ENCODE measurements around the gene PFKFB1. TPM values are rescaled to one million over a fixed set of nuclear protein-coding genes. Genes with fewer than 3 reads are reported as not detected.

The PFKFB1 gene
- total RNA-seq, 1 donor from 2014 or later = 0.12 TPM

GRCh38 chrX:54922547-54922946 is 71.4 kb downstream of the PFKFB1 start:
- no peak for DNase-seq (ENCODE audit: low spot score)

- DNase-seq (ENCODE audit: low spot score) = peak; percentile 43
These were observed 72.5 kb downstream of the PFKFB1 start for GRCh38 chrX:54921427-54922021.

- DNase-seq (ENCODE audit: low spot score) = no peak
These were observed 73.2 kb downstream of the PFKFB1 start, which contains the start of gene TRO for GRCh38 chrX:54920610-54921426. TSS of gene TRO (plus strand) at chrX:54920824. CDS start at chrX:54922247, 1,423 bp downstream.

GRCh38 chrX:54909941-54910340 is 84.0 kb downstream of the PFKFB1 start:
- DNase-seq (ENCODE audit: low spot score) = no peak

GRCh38 chrX:54894159-54894558 is 99.8 kb downstream of the PFKFB1 start:
- no peak for DNase-seq (ENCODE audit: low spot score)

GRCh38 chrX:54891573-54891972 is 102.4 kb downstream of the PFKFB1 start:
- peak; percentile 42 for DNase-seq (ENCODE audit: low spot score)

GRCh38 chrX:54885740-54886139 is 108.2 kb downstream of the PFKFB1 start:
- no peak for DNase-seq (ENCODE audit: low spot score)

Other genes starting within 250 kb of the PFKFB1 start
- gene ITIH6, start 195.9 kb downstream of the PFKFB1 start, total RNA-seq = not detected
- gene MAGED2, start 186.4 kb downstream of the PFKFB1 start, total RNA-seq = 145 TPM
- 11.1 TPM for gene TRO, start 73.4 kb downstream of the PFKFB1 start, total RNA-seq
- gene APEX2, start 6.2 kb upstream of the PFKFB1 start, total RNA-seq = 16.3 TPM
- gene ALAS2, start 36.8 kb upstream of the PFKFB1 start, total RNA-seq = 0.78 TPM
- not detected for gene PAGE2B, start 80.8 kb upstream of the PFKFB1 start, total RNA-seq
- not detected for gene PAGE2, start 94.8 kb upstream of the PFKFB1 start, total RNA-seq
- not detected for gene PAGE5, start 226.2 kb upstream of the PFKFB1 start, total RNA-seq